HG02970 (cell line): ENCODE measurements around the gene FBXO44.

Experiments used
- ATAC-seq: cut with Tn5 transposase; IDR thresholded peaks from one replicate; pipeline ENCODE4 v1.9.1; 2021; ENCODE audit warnings: mild to moderate bottlenecking, moderate library complexity, moderate number of reproducible peaks; ENCODE audit not compliant: unreplicated experiment, low FRiP score

The FBXO44 gene

GRCh38 chr1:11704691-11705475, 50.2 kb downstream of the FBXO44 start:
- no peak for ATAC-seq

GRCh38 chr1:11705596-11705995, 50.9 kb downstream of the FBXO44 start:
- no peak for ATAC-seq

GRCh38 chr1:11706292-11706691, 51.6 kb downstream of the FBXO44 start:
- no peak for ATAC-seq

- no peak for ATAC-seq
Measured at GRCh38 chr1:11707621-11708276, 53.1 kb downstream of the FBXO44 start.

- no peak for ATAC-seq
Measured at GRCh38 chr1:11708554-11709350, 54.1 kb downstream of the FBXO44 start.

GRCh38 chr1:11711490-11711889, 56.8 kb downstream of the FBXO44 start:
- no peak for ATAC-seq

GRCh38 chr1:11712285-11712684, 57.6 kb downstream of the FBXO44 start:
- ATAC-seq, result no peak
